ENCODE measurements around the gene PRKAR2B. TPM values are rescaled to one million over a fixed set of nuclear protein-coding genes. Genes with fewer than 3 reads are reported as not detected.

PRKAR2B gene
- total RNA-seq, 2 experiments from 2014 or later = 1.1 to 1.3 TPM

- H3K36me3 Mint-ChIP-seq = peaks cover 11% of the 10 kb centered on the region
- peaks cover 37% of the 10 kb centered on the region for H3K4me1 Mint-ChIP-seq
- CTCF ChIA-PET = interaction anchor here (1.0 to 1.4 kb wide), 3 partner anchors 20 to 569 kb away, joined by 3 to 4 read pairs (median 4); no protein-coding TSS in a partner anchor
- H3K4me3 Mint-ChIP-seq = peak overlapping the region; percentile 60
- no peaks in the 10 kb centered on the region for H3K9me3 Mint-ChIP-seq (ENCODE audit: low read depth)
- DNase-seq = peak; percentile 54
- peak overlapping the region; percentile 83 for H3K27ac Mint-ChIP-seq
- H3K27me3 Mint-ChIP-seq = no peaks in the 10 kb centered on the region
- peak; percentile 43 for ATAC-seq
Observed at GRCh38 chr7:107173691-107174406, 129.3 kb downstream of the PRKAR2B start.

GRCh38 chr7:107179326-107180164 lies 135.0 kb downstream of the PRKAR2B start:
- no peak overlapping the region for H3K4me3 Mint-ChIP-seq
- no peaks in the 10 kb centered on the region for H3K9me3 Mint-ChIP-seq (ENCODE audit: low read depth)
- H3K36me3 Mint-ChIP-seq = peaks cover 27% of the 10 kb centered on the region
- ATAC-seq (peak; percentile 27), DNase-seq (no peak)
- H3K4me1 Mint-ChIP-seq = peaks cover 21% of the 10 kb centered on the region
- CTCF ChIA-PET = interaction anchor here (0.6 to 1.3 kb wide), 3 partner anchors 16 to 407 kb away, joined by 3 read pairs; no protein-coding TSS in a partner anchor
- H3K27me3 Mint-ChIP-seq = no peaks in the 10 kb centered on the region
- H3K27ac Mint-ChIP-seq = no peak overlapping the region

- Mint-ChIP-seq H3K27ac (peak overlapping the region; percentile 16), H3K4me3 (no peak overlapping the region), H3K36me3 (peaks cover 31% of the 10 kb centered on the region), H3K9me3 (ENCODE audit: low read depth) (no peaks in the 10 kb centered on the region), H3K27me3 (no peaks in the 10 kb centered on the region), H3K4me1 (peaks cover 17% of the 10 kb centered on the region)
- ATAC-seq (peak; percentile 49), DNase-seq (no peak)
- CTCF ChIA-PET = interaction anchor here (1.1 to 1.8 kb wide), 3 partner anchors 12 to 33 kb away, joined by 3 to 4 read pairs (median 3); partner anchors contain the start of gene HBP1
Observed at GRCh38 chr7:107180378-107180777, 135.9 kb downstream of the PRKAR2B start.

- H3K27ac Mint-ChIP-seq = no peak overlapping the region
- H3K27me3 Mint-ChIP-seq = no peaks in the 10 kb centered on the region
- no peak for DNase-seq
- peaks cover 34% of the 10 kb centered on the region for H3K36me3 Mint-ChIP-seq
- ATAC-seq = no peak
- peaks cover 17% of the 10 kb centered on the region for H3K4me1 Mint-ChIP-seq
- H3K9me3 Mint-ChIP-seq (ENCODE audit: low read depth) = no peaks in the 10 kb centered on the region
- H3K4me3 Mint-ChIP-seq = no peak overlapping the region
- CTCF ChIA-PET = interaction anchor here (0.6 to 1.8 kb wide), 5 partner anchors 10 to 388 kb away, joined by 3 to 4 read pairs (median 3); partner anchors contain the start of gene HBP1
Observed at GRCh38 chr7:107181172-107181571, 136.7 kb downstream of the PRKAR2B start.

GRCh38 chr7:107185716-107186115 lies 141.2 kb downstream of the PRKAR2B start:
- CTCF ChIA-PET = no interaction called here
- H3K4me3 Mint-ChIP-seq = no peak overlapping the region
- ATAC-seq = no peak
- peaks cover 2% of the 10 kb centered on the region for H3K4me1 Mint-ChIP-seq
- no peak overlapping the region for H3K27ac Mint-ChIP-seq
- H3K27me3 Mint-ChIP-seq = no peaks in the 10 kb centered on the region
- no peak for DNase-seq
- no peaks in the 10 kb centered on the region for H3K9me3 Mint-ChIP-seq (ENCODE audit: low read depth)
- H3K36me3 Mint-ChIP-seq = peaks cover 41% of the 10 kb centered on the region

GRCh38 chr7:107186240-107186639 lies 141.7 kb downstream of the PRKAR2B start:
- Mint-ChIP-seq H3K27me3 (no peaks in the 10 kb centered on the region), H3K27ac (no peak overlapping the region), H3K9me3 (ENCODE audit: low read depth) (no peaks in the 10 kb centered on the region), H3K36me3 (peaks cover 37% of the 10 kb centered on the region), H3K4me3 (no peak overlapping the region), H3K4me1 (no peaks in the 10 kb centered on the region)
- no peak for ATAC-seq
- no peak for DNase-seq
- CTCF ChIA-PET = no interaction called here

- Mint-ChIP-seq H3K27me3 (no peaks in the 10 kb centered on the region), H3K4me3 (no peak overlapping the region), H3K4me1 (no peaks in the 10 kb centered on the region), H3K9me3 (ENCODE audit: low read depth) (no peaks in the 10 kb centered on the region), H3K36me3 (peaks cover 36% of the 10 kb centered on the region), H3K27ac (no peak overlapping the region)
- no peak for DNase-seq
- CTCF ChIA-PET = no interaction called here
- no peak for ATAC-seq
Observed at GRCh38 chr7:107187774-107188173, 143.3 kb downstream of the PRKAR2B start.

GRCh38 chr7:107190090-107190489 lies 145.6 kb downstream of the PRKAR2B start:
- CTCF ChIA-PET = no interaction called here
- Mint-ChIP-seq H3K36me3 (peaks cover 26% of the 10 kb centered on the region), H3K27me3 (no peaks in the 10 kb centered on the region), H3K4me3 (no peak overlapping the region), H3K9me3 (ENCODE audit: low read depth) (no peaks in the 10 kb centered on the region), H3K4me1 (no peaks in the 10 kb centered on the region), H3K27ac (no peak overlapping the region)
- DNase-seq (no peak), ATAC-seq (no peak)

- no peak for ATAC-seq
- DNase-seq = no peak
- Mint-ChIP-seq H3K4me3 (no peak overlapping the region), H3K36me3 (peaks cover 18% of the 10 kb centered on the region), H3K27me3 (no peaks in the 10 kb centered on the region), H3K4me1 (no peaks in the 10 kb centered on the region), H3K27ac (no peak overlapping the region), H3K9me3 (ENCODE audit: low read depth) (no peaks in the 10 kb centered on the region)
- CTCF ChIA-PET = interaction anchor here (0.8 to 1.4 kb wide), 4 partner anchors 8 to 549 kb away, joined by 3 to 5 read pairs (median 4); partner anchors contain the start of gene CBLL1
Observed at GRCh38 chr7:107194052-107194451, 149.5 kb downstream of the PRKAR2B start.

- Mint-ChIP-seq H3K36me3 (peaks cover 18% of the 10 kb centered on the region), H3K4me3 (no peak overlapping the region), H3K4me1 (no peaks in the 10 kb centered on the region), H3K27ac (no peak overlapping the region), H3K27me3 (no peaks in the 10 kb centered on the region), H3K9me3 (ENCODE audit: low read depth) (no peaks in the 10 kb centered on the region)
- CTCF ChIA-PET = interaction anchor here (1.4 kb wide), 1 partner anchor 29 kb away, joined by 3 read pairs; the partner anchor contains the start of gene HBP1
- DNase-seq = no peak
- ATAC-seq = no peak
Observed at GRCh38 chr7:107196834-107197610, 152.5 kb downstream of the PRKAR2B start.

- peak; percentile 52 for DNase-seq
- CTCF ChIA-PET = interaction anchor here (1.4 to 1.6 kb wide), 3 partner anchors 9 to 673 kb away, joined by 4 to 5 read pairs (median 5); no protein-coding TSS in a partner anchor
- Mint-ChIP-seq H3K9me3 (ENCODE audit: low read depth) (no peaks in the 10 kb centered on the region), H3K27ac (no peak overlapping the region), H3K27me3 (no peaks in the 10 kb centered on the region), H3K4me1 (no peaks in the 10 kb centered on the region), H3K36me3 (peaks cover 16% of the 10 kb centered on the region), H3K4me3 (no peak overlapping the region)
- ATAC-seq = peak; percentile 66
Observed at GRCh38 chr7:107201795-107202450, 157.4 kb downstream of the PRKAR2B start.

GRCh38 chr7:107203607-107204006 lies 159.1 kb downstream of the PRKAR2B start:
- Mint-ChIP-seq H3K4me3 (no peak overlapping the region), H3K4me1 (no peaks in the 10 kb centered on the region), H3K27me3 (no peaks in the 10 kb centered on the region), H3K27ac (no peak overlapping the region), H3K36me3 (peaks cover 19% of the 10 kb centered on the region), H3K9me3 (ENCODE audit: low read depth) (no peaks in the 10 kb centered on the region)
- no peak for DNase-seq
- no peak for ATAC-seq
- CTCF ChIA-PET = interaction anchor here (1.4 kb wide), 1 partner anchor 671 kb away, joined by 5 read pairs; no protein-coding TSS in a partner anchor

All from activated CD8-positive, alpha-beta memory T cell treated with anti-CD3 and anti-CD28 coated beads, Interleukin-2, amount 10 ng/mL, durations not matched to agents 7 days and 5 days (primary cell).